NCI-H2227 (cell line): ENCODE data around the gene WDR5.
"Not testable (repeated sequence)": the region's sequence is repeated elsewhere in the genome, so short reads cannot be mapped to it uniquely, and the experiment has no call there.

Experiments used
- DNase-seq: peaks from one replicate; lab custom pipeline; 2025; ENCODE audit not compliant: unreplicated experiment; lab: John Stamatoyannopoulos, UW

Gene WDR5

GRCh38 chr9:134135343-134136117 is at the start of gene WDR5:
TSS of gene WDR5 (plus strand) at chr9:134136082. CDS start at chr9:134139878, 3,796 bp downstream.
- peak; percentile 89 for DNase-seq

GRCh38 chr9:134088063-134088725 is 47.7 kb upstream of the WDR5 start:
- no peak for DNase-seq

GRCh38 chr9:134089972-134090371 is 45.9 kb upstream of the WDR5 start:
- DNase-seq = no peak

GRCh38 chr9:134099123-134099761 is 36.6 kb upstream of the WDR5 start:
- no peak for DNase-seq

- DNase-seq = no peak
Observed at GRCh38 chr9:134100040-134100439, 35.8 kb upstream of the WDR5 start.

GRCh38 chr9:134101133-134101532 is 34.7 kb upstream of the WDR5 start:
- not testable (repeated sequence) for DNase-seq

GRCh38 chr9:134101623-134102149 is 34.2 kb upstream of the WDR5 start:
- DNase-seq = no peak

GRCh38 chr9:134103391-134103998 is 32.4 kb upstream of the WDR5 start:
- DNase-seq = no peak

GRCh38 chr9:134111064-134111463 is 24.8 kb upstream of the WDR5 start:
- DNase-seq = no peak

- no peak for DNase-seq
Observed at GRCh38 chr9:134112561-134112960, 23.3 kb upstream of the WDR5 start.

- DNase-seq = not testable (repeated sequence)
Observed at GRCh38 chr9:134118972-134119371, 16.9 kb upstream of the WDR5 start.

GRCh38 chr9:134123764-134124128 is 12.1 kb upstream of the WDR5 start:
- DNase-seq = no peak

GRCh38 chr9:134125413-134126095 is 10.3 kb upstream of the WDR5 start:
- no peak for DNase-seq

- DNase-seq = no peak
Observed at GRCh38 chr9:134126373-134126772, 9.5 kb upstream of the WDR5 start.

GRCh38 chr9:134127065-134127580 is 8.8 kb upstream of the WDR5 start:
- no peak for DNase-seq

GRCh38 chr9:134127616-134128015 is 8.3 kb upstream of the WDR5 start:
- no peak for DNase-seq

GRCh38 chr9:134128727-134129679 is 6.9 kb upstream of the WDR5 start:
- no peak for DNase-seq

GRCh38 chr9:134130503-134131375 is 5.1 kb upstream of the WDR5 start:
- DNase-seq = no peak
